NCI-H1105 treated with DMSO at 0.1 percent for 48 hours (cell line): Measurements from ENCODE around the gene IER5.
A peak's percentile ranks its signal among the peaks of the same experiment; 100 is the strongest.
"Not testable (repeated sequence)": the region's sequence is repeated elsewhere in the genome, so short reads cannot be mapped to it uniquely, and the experiment has no call there.

Source experiments
- DNase-seq: peaks from one replicate; lab custom pipeline; 2025; lab: John Stamatoyannopoulos, UW

The IER5 gene

GRCh38 chr1:181115971-181116370 is 27.5 kb downstream of the IER5 start:
- not testable (repeated sequence) for DNase-seq

- DNase-seq: no peak
These were observed 28.4 kb downstream of the IER5 start for GRCh38 chr1:181116819-181117390.

GRCh38 chr1:181117648-181118449 is 29.3 kb downstream of the IER5 start:
- peak; percentile 62 for DNase-seq

GRCh38 chr1:181119093-181119989 is 30.8 kb downstream of the IER5 start:
- DNase-seq: no peak

GRCh38 chr1:181120924-181121323 is 32.4 kb downstream of the IER5 start:
- no peak for DNase-seq

GRCh38 chr1:181121498-181121897 is 33.0 kb downstream of the IER5 start:
- DNase-seq: no peak

- no peak for DNase-seq
These were observed 33.7 kb downstream of the IER5 start for GRCh38 chr1:181122222-181122621.

DNA sequence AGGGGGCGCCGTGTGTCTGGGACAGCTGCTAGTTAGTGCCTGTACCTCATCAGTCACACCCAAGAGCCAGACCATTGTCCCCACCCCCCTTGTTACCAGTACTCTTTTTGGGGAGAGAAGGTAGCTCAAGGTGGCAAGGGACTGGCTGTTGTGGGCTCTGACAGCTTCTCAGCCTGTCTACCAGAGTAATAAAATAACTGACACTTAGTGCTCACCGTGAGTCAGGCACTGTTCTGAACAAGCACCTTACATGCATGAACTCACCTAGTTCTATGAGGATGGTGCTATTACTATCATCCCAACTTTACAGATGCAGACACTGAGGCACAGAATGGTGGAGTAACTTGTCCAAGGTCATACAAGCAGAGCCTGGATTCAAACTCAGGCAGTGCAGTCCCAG is 34.7 kb downstream of the IER5 start:
- DNase-seq: no peak

DNA sequence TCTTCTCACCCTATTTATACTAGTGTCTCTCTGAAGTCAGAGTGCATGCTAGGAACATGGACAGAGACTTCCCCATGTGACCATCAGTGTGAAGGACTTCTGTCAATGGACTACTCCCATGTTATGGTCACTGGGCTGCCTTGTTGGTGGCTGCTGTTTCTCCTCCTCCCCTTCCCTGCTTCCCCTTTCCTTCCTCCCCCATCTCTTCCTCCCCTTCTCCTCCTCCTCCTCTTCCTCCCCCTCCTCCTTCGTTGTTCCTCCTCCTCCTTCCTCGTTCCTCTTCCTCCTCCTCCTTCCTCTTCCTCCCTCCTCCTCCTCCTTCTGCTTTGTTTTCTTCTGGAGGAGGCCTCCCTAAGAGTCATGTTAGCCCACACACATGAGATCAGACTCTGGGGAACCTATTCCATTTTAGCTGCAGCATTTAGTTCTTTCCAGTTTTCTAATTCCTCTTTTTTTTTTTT is 35.8 kb downstream of the IER5 start:
- DNase-seq: no peak

- DNase-seq: no peak
These were observed 37.8 kb downstream of the IER5 start for GRCh38 chr1:181126289-181126688.

GRCh38 chr1:181126871-181127587 is 38.5 kb downstream of the IER5 start:
- DNase-seq: peak; percentile 79

GRCh38 chr1:181127898-181128453 is 39.5 kb downstream of the IER5 start:
- no peak for DNase-seq

DNA sequence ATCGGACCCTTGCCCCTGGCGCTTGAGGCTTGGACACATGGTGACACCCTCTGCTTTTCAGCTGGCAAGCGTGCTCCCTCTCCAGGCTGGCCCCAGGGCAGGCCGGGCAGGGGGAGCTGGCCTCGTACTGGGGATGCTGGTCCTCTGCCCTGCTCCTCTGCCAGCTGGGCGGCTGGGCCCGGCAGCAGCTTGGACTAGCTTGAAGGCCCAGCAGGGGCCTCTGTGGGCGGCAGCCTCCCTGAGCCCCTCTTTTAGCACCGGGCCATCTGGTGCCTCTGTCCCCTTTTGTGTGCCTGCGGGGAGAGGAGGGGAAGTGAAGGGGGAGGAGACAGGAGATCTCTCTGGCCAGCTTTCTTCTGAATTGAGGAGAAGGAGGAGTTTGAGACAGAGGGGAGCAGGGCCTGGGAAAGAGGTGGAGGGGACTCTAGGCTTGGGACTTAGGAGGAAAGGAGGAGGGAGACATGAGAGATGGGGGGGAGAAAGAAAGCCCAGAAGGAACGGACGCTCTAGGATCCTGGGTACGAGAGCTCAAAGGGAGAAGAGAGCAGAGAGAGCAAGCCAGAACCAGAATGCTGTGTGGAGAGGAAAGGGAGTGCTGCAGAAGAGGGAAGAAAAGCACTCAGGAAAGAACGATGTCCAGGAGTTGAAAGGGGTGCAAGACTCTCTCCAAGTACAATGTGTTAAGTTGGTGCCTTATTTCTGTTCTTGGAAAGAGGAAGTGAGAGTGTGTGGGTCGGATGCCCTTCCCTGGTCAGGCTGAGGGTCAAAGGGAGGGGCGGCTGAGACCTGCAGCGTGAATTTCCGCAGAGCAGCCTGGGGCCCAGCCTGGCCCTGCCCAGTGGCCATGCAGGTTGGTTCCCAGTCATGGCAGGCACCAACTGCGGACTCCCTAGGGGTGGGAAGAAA is 40.3 kb downstream of the IER5 start:
- DNase-seq: no peak

DNA sequence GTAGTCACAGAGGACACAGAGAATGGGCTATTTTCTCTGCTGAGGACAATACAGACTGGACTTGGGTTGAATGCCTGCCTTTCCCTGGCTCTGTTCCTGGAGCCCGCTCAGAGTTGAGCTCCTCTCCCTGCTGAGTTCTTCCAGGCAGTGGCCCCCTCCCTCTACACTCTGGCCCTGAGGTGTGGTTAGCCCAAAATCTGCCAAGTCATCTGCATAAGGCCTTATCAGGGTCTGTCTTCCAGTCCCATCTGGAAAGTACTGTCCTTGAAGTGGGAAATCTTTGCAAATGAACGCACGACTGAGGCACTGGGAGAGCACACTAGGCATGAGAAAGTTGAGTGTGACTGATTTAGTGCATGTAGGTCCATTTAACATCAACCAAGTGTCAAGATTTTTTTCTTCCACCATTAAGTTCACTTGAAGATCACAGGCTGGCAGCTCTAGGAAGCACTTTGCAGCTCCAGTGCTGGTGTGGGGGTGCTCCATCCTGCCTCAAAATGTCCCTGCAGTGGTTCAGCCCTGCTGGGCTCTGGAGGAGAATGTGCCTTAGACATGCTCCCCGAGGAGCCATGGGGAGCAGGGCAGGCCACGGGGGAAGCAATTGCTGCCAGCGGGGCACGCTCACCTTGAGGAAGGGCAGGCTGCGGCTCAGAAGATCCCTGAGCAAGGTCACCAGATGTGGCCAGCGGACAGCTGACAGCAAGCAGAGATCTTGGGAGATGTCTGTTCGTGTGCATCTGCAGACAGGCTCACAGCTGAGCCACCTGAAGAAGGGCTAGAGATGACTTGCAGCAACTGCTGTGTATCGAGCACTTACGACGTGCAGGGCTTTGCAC is 41.5 kb downstream of the IER5 start:
- no peak for DNase-seq

DNA sequence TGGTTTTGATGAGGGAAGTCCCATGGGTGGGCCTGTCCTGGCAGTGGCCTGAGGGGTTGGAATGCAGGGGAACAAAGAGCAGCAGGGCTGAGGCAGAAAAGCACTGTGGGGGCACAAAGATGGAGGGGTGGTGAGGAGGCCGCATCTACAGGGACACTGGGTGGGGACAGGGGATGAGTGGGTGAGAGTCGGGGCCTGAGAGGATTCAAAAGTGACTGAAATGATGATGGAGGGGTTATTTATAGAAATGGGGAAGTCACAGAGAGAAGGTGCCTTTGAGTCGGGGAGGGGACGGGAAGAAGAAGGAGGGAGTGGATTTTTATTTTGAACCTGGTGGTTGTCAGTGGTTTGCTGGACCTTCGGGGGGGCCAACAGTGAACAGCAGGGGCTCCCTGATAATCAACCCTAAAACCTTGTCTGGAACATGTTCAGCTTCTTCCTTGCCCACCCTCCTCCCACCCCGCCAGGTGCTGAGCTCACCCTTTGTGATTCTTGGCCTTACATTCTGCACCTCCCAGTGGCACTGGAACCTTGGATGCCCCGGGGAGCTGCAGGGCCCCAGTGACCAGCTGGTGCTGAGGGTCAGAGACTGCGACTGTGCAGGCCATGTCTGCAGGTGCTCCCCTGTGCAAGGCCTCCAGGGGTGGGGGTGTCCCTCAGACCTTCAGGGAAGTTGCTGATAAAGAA is 42.9 kb downstream of the IER5 start:
- DNase-seq: no peak

DNA sequence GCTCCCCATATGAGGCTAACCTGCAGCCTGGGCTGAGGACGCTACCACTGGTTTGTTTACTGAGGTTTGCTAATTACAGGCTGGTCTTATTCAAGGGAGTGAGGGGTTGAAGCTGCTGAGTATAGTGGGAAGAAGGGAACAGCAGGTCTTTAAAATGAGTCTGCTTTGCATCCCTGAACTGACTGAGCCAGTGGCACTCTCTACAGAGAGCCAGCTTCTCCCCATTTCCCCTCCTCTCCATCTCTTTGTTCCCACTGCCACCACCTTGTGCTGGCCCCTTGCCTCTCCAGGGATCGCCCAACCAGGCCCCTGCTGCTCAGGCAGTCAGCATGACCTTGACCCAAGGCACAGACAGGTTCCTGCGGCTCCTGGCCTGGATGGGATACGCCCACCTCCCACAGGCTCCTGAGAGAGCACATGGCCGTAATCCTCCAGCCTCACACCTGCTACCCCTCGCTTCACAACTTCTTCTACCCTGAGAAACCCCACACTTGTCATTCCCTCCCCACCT is 45.0 kb downstream of the IER5 start:
- no peak for DNase-seq

DNA sequence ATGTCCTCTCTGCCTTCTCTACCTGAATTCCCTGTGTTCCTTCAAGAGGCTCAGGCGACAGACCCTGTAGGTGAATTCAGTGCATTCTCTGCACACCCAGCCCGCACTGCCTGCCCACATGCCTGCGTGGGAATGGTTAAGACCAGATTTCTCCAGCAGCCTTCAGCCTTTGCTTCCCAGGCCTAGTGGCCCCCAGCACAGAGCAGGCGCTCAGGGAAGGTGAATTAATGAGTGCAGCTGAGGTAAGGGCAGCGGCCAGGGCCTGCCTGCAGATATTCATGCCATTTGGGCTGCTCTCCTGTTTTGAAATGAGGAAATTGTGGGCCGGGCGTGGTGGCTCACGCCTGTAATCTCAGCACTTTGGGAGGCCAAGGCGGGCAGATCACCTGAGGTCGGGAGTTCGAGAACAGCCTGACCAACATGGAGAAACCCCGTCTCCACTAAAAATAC is 45.5 kb downstream of the IER5 start:
- no peak for DNase-seq

DNA sequence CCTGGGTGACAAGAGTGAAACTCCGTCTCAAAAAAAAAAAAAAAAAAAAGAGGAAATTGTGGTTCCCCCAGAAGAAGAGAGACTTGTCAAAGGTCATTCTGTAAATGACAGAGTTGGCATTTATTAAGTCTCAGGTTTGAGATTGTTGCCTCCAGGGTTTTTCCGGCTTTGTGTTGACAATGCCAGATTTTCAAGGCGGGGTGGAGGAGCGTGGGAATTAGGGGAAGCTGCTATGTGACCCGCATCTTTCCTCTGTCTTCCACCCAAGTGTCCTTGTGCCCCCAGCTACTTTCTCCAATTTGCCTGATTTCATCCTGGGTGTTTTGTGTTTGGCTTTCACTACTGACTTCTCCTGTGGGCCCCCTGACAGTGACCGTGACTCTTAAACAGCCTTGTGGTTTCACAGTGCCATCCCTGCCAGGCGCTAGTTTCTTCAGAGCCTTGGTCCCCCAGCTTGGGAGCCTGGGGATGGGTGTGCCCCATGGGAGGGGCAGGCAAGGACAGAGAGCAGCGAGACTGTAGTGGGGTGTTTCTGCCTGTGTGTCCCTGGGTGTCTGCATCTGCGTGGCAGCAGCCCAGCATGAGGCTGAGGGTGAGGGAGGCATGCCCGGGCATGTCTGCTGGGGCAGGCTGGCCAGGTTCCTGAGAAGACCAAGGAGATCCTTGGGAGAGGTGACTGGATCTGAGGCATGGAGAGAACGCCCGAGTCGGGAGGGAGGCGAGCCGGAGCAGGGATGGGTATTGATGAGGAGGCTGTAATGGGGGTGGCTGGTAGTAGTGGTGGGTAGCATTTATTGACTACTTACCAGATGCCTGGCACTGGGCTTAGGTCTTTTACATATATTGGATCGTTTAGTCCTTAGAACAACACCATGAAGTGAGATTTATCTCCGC is 46.3 kb downstream of the IER5 start:
- DNase-seq: peak; percentile 25
